ENCODE measurements around the gene AGFG2.

DNA sequence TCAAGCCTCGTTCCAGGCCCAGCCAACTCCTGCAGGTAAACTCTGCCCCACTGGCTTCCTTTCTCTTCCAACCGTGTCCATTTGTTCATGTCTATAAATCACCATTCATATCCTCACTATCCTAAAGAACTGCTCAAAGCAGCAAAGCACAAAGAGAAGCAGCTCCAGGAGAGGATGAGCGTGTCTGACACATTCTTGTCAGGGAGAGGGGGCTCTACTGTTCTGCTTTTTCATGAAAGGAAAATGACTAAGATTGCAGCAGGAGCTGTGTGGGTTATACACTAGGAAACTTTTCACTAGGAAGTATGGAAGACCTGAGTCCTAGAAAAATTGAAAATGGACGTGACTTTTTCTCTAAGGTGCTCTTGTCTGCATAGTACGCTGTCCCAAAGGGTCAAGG lies 16.7 kb downstream of the AGFG2 start:
- TF ChIP-seq GABPA (IDR thresholded peaks at IDR 0.05 in 1 of 2, conservative IDR thresholded peaks at IDR 0.05 in 1 of 2) (no peak), YY1 (IDR thresholded peaks at IDR 0.05) (no peak), CTCF (IDR thresholded peaks at IDR 0.05; ENCODE audit: low read depth, low read length, missing input control) (no peak), HNF4G (IDR thresholded peaks at IDR 0.05) (no peak), ZBTB33 (IDR thresholded peaks at IDR 0.05) (no peak), SP1 (IDR thresholded peaks at IDR 0.05) (no peak), ATF3 (IDR thresholded peaks at IDR 0.05) (no peak)

Data from liver (tissue), 3 donors.